ENCODE measurements around the gene GMEB2. TPM values are rescaled to one million over a fixed set of nuclear protein-coding genes. Genes with fewer than 3 reads are reported as not detected.
A peak's percentile ranks its signal among the peaks of the same experiment; 100 is the strongest.

Gene GMEB2
- total RNA-seq, 2 donors from 2014 or later = 11.5 to 14.8 TPM

DNA sequence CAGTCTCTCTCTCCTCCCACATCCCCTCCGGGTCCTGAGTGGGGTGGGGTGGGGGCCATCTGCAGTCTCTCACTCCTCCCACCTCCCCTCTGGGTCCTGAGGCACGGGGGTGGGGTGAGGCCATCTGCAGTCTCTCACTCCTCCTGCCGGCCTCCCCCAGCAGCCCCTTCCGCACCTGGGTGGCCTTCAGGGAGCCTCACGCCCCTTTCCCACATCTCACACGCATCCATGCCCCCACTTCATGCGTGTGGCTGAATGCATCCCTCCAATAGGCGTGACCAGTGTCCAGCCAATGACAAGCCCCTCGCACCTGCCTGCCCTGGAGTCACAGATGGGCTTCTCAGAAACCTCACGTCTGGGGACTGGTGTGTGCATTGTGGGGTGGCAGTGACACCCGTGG, 78.4 kb downstream of the GMEB2 start:
- Histone ChIP-seq H3K36me3 (no peaks in the 10 kb centered on the region), H3K4me3 (no peak overlapping the region), H3K9ac (ENCODE audit: low read depth in 2 of 2, low read length in 2 of 2) (no peak overlapping the region), H3K27me3 (peaks cover 12% of the 10 kb centered on the region), H3K27ac (no peak overlapping the region), H3K9me3 (no peaks in the 10 kb centered on the region), H3K4me1 (peaks cover 11% of the 10 kb centered on the region)
- DNase-seq = no peak
- TF ChIP-seq CTCF (IDR thresholded peaks at IDR 0.05) = no peak
- intact Hi-C loops (cut with DNase I) = loop anchor here (10.0 kb wide), 1 partner anchor 316 kb away; the partner anchor contains the start of genes ABHD16B and TPD52L2

DNA sequence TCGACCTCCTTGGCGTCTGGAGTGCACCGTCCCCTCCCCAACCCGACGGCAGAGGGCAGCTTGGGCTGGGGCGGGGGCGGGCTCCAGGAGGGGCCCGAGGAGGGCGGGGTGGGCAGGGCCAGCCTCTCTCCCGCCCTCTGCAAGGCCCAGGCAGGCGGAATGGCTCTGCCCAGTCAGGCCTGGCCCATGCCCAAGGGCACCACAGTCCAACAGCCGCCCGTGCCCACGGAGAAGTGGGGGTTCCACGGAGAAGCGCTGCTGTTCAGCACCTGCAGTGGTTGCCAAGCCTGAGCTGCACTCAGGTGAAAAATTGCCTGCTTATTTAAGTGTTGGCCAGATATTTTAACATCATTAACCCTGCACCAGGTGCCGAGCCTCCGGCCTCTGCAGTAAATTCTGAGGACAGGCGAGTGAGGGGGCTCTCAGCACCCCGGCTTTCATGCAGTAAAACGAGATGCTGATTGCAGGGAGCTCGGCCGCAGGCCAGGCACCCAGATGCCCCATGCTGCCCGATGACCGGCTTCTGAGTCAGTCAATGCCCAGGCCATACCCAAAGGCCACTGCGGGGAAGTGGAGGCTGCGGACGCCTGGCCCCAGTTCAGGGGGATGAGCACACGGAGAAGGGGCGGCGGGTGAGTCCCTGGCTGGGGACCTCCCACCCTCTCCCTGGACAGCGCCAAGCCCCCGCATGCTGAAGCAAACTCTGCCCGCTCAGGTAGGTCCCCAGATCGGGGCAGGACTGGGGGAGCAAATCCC, 79.0 kb downstream of the GMEB2 start, which contains the start of gene SRMS:
Gene SRMS (minus strand): TSS at position 25 of the 756 bp plus-strand sequence. CDS start 286 bp downstream, outside the sequence.
- Histone ChIP-seq H3K4me3 (no peak within 1 kb of the TSS), H3K4me1 (peaks cover 11% of the 10 kb centered on the region), H3K27me3 (peaks cover 12% of the 10 kb centered on the region), H3K27ac (no peak within 1 kb of the TSS), H3K9ac (ENCODE audit: low read depth in 2 of 2, low read length in 2 of 2) (no peak within 1 kb of the TSS), H3K9me3 (no peaks in the 10 kb centered on the region), H3K36me3 (no peaks in the 10 kb centered on the region)
- intact Hi-C loops (cut with DNase I) = loop anchor here (10.0 kb wide), 1 partner anchor 317 kb away; the partner anchor contains the start of genes ABHD16B and TPD52L2
- TF ChIP-seq CTCF (IDR thresholded peaks at IDR 0.05) = no peak
- DNase-seq = no peak

DNA sequence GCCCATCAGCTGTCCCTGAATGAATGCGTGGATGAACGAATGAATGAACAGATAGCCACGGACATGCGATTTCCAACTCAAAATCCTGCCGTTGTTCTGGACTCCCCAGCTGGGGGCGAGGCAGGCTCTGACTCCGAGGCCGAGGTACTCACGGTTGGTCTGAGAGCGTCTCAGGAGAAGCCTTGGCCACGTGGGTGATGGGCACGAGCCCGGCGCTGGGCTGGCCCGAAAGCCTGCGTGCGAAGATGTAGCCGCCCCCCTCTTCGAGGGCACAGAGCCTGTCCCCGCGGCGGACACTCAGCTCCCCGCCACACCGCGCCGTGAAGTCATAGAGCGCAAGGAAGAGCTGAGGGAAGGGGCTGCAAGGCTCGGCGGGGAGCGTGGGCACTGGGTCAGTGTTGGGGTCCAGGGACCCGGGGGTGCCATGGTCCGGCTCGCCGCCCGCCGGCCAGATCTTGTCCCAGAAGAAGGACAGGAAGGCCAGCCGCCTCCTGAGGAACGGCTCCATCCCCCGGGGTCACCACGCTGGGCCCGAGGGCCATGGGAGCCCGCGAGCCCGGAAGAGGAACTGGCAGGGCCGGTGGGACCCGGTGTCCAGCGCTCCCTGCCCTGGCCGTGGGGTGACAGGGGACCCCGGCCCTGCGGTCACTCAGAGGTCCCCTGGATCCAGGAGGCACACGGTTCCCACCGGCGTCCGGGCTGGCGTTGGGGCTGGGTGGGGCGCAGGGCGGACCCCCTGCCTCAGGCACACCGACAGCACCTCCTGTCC, 79.8 kb downstream of the GMEB2 start:
- no peak for DNase-seq
- Histone ChIP-seq H3K27ac (no peak overlapping the region), H3K9ac (ENCODE audit: low read depth in 2 of 2, low read length in 2 of 2) (no peak overlapping the region), H3K36me3 (no peaks in the 10 kb centered on the region), H3K27me3 (peaks cover 12% of the 10 kb centered on the region), H3K4me1 (peaks cover 11% of the 10 kb centered on the region), H3K4me3 (no peak overlapping the region), H3K9me3 (no peaks in the 10 kb centered on the region)
- no peak for TF ChIP-seq CTCF (IDR thresholded peaks at IDR 0.05)
- intact Hi-C loops (cut with DNase I) = loop anchor here (10.0 kb wide), 1 partner anchor 318 kb away; the partner anchor contains the start of genes ABHD16B and TPD52L2

GRCh38 chr20:63546256-63546955, 80.5 kb downstream of the GMEB2 start:
- no peak for TF ChIP-seq CTCF (IDR thresholded peaks at IDR 0.05)
- H3K9ac ChIP-seq (ENCODE audit: low read depth in 2 of 2, low read length in 2 of 2) = no peak overlapping the region
- H3K27me3 ChIP-seq = peaks cover 12% of the 10 kb centered on the region
- peaks cover 11% of the 10 kb centered on the region for H3K4me1 ChIP-seq
- H3K27ac ChIP-seq = no peak overlapping the region
- H3K4me3 ChIP-seq = no peak overlapping the region
- no peak for DNase-seq
- H3K9me3 ChIP-seq = no peaks in the 10 kb centered on the region
- intact Hi-C loops (cut with DNase I) = loop anchor here (10.0 kb wide), 1 partner anchor 318 kb away; the partner anchor contains the start of genes ABHD16B and TPD52L2
- H3K36me3 ChIP-seq = no peaks in the 10 kb centered on the region

- peak overlapping the region; percentile 24 to 62 for H3K9ac ChIP-seq (ENCODE audit: low read depth in 2 of 2, low read length in 2 of 2)
- H3K27ac ChIP-seq = peak overlapping the region; percentile 63
Observed at GRCh38 chr20:63545814-63546213, 81.1 kb downstream of the GMEB2 start.

More at GRCh38 chr20:63545814-63546213, 81.1 kb downstream of the GMEB2 start:
- Histone ChIP-seq H3K4me3 (no peak overlapping the region), H3K4me1 (peaks cover 11% of the 10 kb centered on the region), H3K36me3 (no peaks in the 10 kb centered on the region), H3K9me3 (no peaks in the 10 kb centered on the region), H3K27me3 (peaks cover 12% of the 10 kb centered on the region)
- TF ChIP-seq CTCF (IDR thresholded peaks at IDR 0.05) = no peak
- DNase-seq = peak; percentile 59
- intact Hi-C loops (cut with DNase I) = loop anchor here (10.0 kb wide), 1 partner anchor 319 kb away; the partner anchor contains the start of genes ABHD16B and TPD52L2

Data from colonic mucosa (tissue), 4 donors.